Measurements from ENCODE around the gene MTFP1.

GRCh38 chr22:30402028-30402765 lies 23.4 kb upstream of the MTFP1 start:
- TF ChIP-seq CTCF (IDR thresholded peaks at IDR 0.05) = no peak
- TF ChIP-seq POLR2A (IDR thresholded peaks at IDR 0.05) = no peak

Measured in lower leg skin (tissue), 3 donors.